SKM-1 treated with dmso at 0.1 percent for 144 hours (cell line): ENCODE results near the gene SRSF4.
"Not testable (repeated sequence)": the region's sequence is repeated elsewhere in the genome, so short reads cannot be mapped to it uniquely, and the experiment has no call there.

ENCODE experiments used
- DNase-seq: peaks from one replicate; lab custom pipeline; 2025; ENCODE audit not compliant: unreplicated experiment; lab: John Stamatoyannopoulos, UW

Gene SRSF4

GRCh38 chr1:29181413-29182225 is at the start of gene SRSF4:
TSS of gene SRSF4 (minus strand) at chr1:29181900. CDS start at chr1:29181752, 148 bp downstream.
- peak; percentile 97 for DNase-seq

- peak; percentile 89 for DNase-seq
Measured at GRCh38 chr1:29230553-29231378, 49.1 kb upstream of the SRSF4 start, which contains the start of gene MECR. TSS of gene MECR (minus strand) at chr1:29230934. CDS start at chr1:29230906, 28 bp downstream.

GRCh38 chr1:29230204-29230552 is 48.5 kb upstream of the SRSF4 start:
- no peak for DNase-seq

GRCh38 chr1:29227511-29227910 is 45.8 kb upstream of the SRSF4 start:
- no peak for DNase-seq

GRCh38 chr1:29225361-29225760 is 43.7 kb upstream of the SRSF4 start:
- DNase-seq: no peak

- DNase-seq: no peak
Measured at GRCh38 chr1:29224356-29224837, 42.7 kb upstream of the SRSF4 start.

- DNase-seq: no peak
Measured at GRCh38 chr1:29223521-29223920, 41.8 kb upstream of the SRSF4 start.

- no peak for DNase-seq
Measured at GRCh38 chr1:29222686-29223085, 41.0 kb upstream of the SRSF4 start.

- DNase-seq: not testable (repeated sequence)
Measured at GRCh38 chr1:29222260-29222659, 40.6 kb upstream of the SRSF4 start.

GRCh38 chr1:29221296-29221695 is 39.6 kb upstream of the SRSF4 start:
- no peak for DNase-seq

GRCh38 chr1:29218223-29218622 is 36.5 kb upstream of the SRSF4 start:
- DNase-seq: no peak

GRCh38 chr1:29217633-29218032 is 35.9 kb upstream of the SRSF4 start:
- no peak for DNase-seq

GRCh38 chr1:29213055-29213454 is 31.4 kb upstream of the SRSF4 start:
- no peak for DNase-seq

- no peak for DNase-seq
Measured at GRCh38 chr1:29211086-29212030, 29.7 kb upstream of the SRSF4 start.

GRCh38 chr1:29210278-29211085 is 28.8 kb upstream of the SRSF4 start:
- no peak for DNase-seq

- no peak for DNase-seq
Measured at GRCh38 chr1:29209173-29209572, 27.5 kb upstream of the SRSF4 start.

- no peak for DNase-seq
Measured at GRCh38 chr1:29208442-29208841, 26.7 kb upstream of the SRSF4 start.

GRCh38 chr1:29202584-29203340 is 21.1 kb upstream of the SRSF4 start:
- DNase-seq: peak; percentile 73

- peak; percentile 24 for DNase-seq
Measured at GRCh38 chr1:29202053-29202452, 20.4 kb upstream of the SRSF4 start.
